Measurements from ENCODE around the gene NECTIN4. TPM values are rescaled to one million over a fixed set of nuclear protein-coding genes. Genes with fewer than 3 reads are reported as not detected.
A peak's percentile ranks its signal among the peaks of the same experiment; 100 is the strongest.

NECTIN4 gene
- total and polyA plus RNA-seq, 2 experiments from 2014 or later: 0.16 TPM; not detected in 1

- no peak for TF ChIP-seq CTCF (conservative IDR thresholded peaks at IDR 0.05; ENCODE audit: low read depth in 2 of 2)
Observed at GRCh38 chr1:161100556-161100955, 11.2 kb upstream of the NECTIN4 start (continued).

- ATAC-seq: peak; percentile 5; the same call in 2 of the 3 replicates
- H3K36me3 Mint-ChIP-seq (ENCODE audit: low read depth): peaks cover 18% of the 10 kb centered on the region; the same call in 2 of the 3 replicates
- peaks cover 3% of the 10 kb centered on the region; the same call in 2 of the 3 replicates for H3K9me3 Mint-ChIP-seq
- peaks cover 16% of the 10 kb centered on the region for H3F3A ChIP-seq (replicated peaks; ENCODE audit: low read depth)
- H4K20me1 ChIP-seq (replicated peaks; ENCODE audit: insufficient read depth): no peaks in the 10 kb centered on the region
- no peaks in the 10 kb centered on the region for H3K9me2 ChIP-seq (ENCODE audit: insufficient read depth)
- no peak overlapping the region for H3K27ac Mint-ChIP-seq
- peak overlapping the region; percentile 100 for H3K4me2 ChIP-seq
- H3K27me3 ChIP-seq (ENCODE audit: insufficient read depth): no peaks in the 10 kb centered on the region
- H3K4me3 ChIP-seq: peak overlapping the region; percentile 89
- no peak overlapping the region for H3K27ac ChIP-seq (ENCODE audit: low read depth)
- H3K4me3 Mint-ChIP-seq: peak overlapping the region; percentile 83
- H3K27me3 Mint-ChIP-seq (ENCODE audit: insufficient read depth, low read depth, poor library complexity): peaks cover 15% of the 10 kb centered on the region
- no peak for TF ChIP-seq ZNF331 (CRISPR knock-in tag; IDR thresholded peaks at IDR 0.05; ENCODE audit: low read depth)
- no peak for TF ChIP-seq EZH2 (IDR thresholded peaks at IDR 0.05; ENCODE audit: low read depth, unreplicated experiment)
- no peak for TF ChIP-seq ZNF462 (CRISPR knock-in tag; IDR thresholded peaks at IDR 0.05)
- no peak for TF ChIP-seq REST (IDR thresholded peaks at IDR 0.05; ENCODE audit: unreplicated experiment)
- H3K4me1 ChIP-seq (ENCODE audit: insufficient read depth): no peaks in the 10 kb centered on the region; the same call in 1 of the 2 replicates
- peak overlapping the region; percentile 99; the same call in 1 of the 2 replicates for H2AFZ ChIP-seq
- peak; percentile 20 for DNase-seq (ENCODE audit: low spot score)
- no peaks in the 10 kb centered on the region; the same call in 1 of the 2 replicates for H3K36me3 ChIP-seq (ENCODE audit: insufficient read depth)
- peaks cover under 1% of the 10 kb centered on the region; the same call in 1 of the 2 replicates for H3K79me2 ChIP-seq (replicated peaks; ENCODE audit: insufficient read depth)
- peaks cover 7% of the 10 kb centered on the region; the same call in 1 of the 3 replicates for H3K4me1 Mint-ChIP-seq
Observed at GRCh38 chr1:161099090-161099802, 9.9 kb upstream of the NECTIN4 start.

Data from GM23338 (cell line).